ENCODE results near the gene EBI3. TPM values are rescaled to one million over a fixed set of nuclear protein-coding genes. Genes with fewer than 3 reads are reported as not detected.

EBI3 gene
- total and polyA plus RNA-seq, 12 donors: 0.44 to 18.0 (median 6.2) TPM

DNA sequence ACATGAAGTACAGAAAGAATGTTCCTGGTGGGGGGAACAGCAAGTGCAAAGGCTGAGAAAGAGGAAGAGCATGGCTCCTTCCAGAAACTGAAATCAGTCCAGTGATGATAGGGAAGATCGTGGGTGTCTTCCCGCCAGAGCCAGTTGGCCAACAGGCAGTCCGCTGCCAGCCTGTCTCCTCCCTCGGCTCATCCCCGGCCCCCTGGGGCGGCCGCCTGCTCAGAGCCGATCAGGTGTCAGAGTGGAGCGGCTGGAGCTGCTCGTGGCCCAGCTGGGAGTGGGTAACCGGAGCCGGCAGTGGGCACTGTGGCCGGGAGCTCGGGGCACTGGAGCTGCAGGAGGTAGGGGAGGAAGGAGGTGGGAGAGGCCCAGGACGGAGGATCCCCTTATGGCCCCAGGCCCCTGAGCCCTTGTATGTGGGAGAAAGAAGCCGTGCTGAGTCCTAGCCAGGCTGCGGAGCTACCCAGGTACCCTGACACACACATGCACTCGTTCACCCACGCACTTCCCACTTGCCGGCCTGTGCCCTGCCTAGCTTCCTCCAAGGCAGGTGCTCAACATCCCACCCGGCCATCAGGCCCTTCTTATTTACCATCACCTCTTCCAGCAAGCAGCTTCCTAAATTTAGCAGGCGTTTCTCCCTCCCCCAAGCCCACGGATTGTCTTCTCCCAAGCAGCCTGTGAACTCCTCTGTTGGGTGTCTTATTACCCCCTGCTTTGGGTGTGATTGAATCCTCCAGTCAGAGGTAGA, 45.2 kb upstream of the EBI3 start:
- peaks cover 13 to 20% of the 10 kb centered on the region in 2 donors for H3K4me1 ChIP-seq (replicated peaks in 1 of 2)
- H3K27me3 ChIP-seq: no peaks in the 10 kb centered on the region
- intact Hi-C loops (cut with DNase I): no loop called here
- DNase-seq: no peak
- H3K36me3 ChIP-seq (replicated peaks in 1 of 2): peaks cover 0 to 11% of the 10 kb centered on the region in 2 donors
- H3K27ac ChIP-seq: no peak overlapping the region
- WGBS, 4 donors: 40 to 43% (median 41%) methylated on average over 22 to 23 of the region's 23 CpGs
- no peak overlapping the region for H3K4me3 ChIP-seq
- H3K9me3 ChIP-seq (replicated peaks in 1 of 3): no peaks in the 10 kb centered on the region
- TF ChIP-seq POLR2A (IDR thresholded peaks at IDR 0.05): no peak
- TF ChIP-seq, protein P1, sequence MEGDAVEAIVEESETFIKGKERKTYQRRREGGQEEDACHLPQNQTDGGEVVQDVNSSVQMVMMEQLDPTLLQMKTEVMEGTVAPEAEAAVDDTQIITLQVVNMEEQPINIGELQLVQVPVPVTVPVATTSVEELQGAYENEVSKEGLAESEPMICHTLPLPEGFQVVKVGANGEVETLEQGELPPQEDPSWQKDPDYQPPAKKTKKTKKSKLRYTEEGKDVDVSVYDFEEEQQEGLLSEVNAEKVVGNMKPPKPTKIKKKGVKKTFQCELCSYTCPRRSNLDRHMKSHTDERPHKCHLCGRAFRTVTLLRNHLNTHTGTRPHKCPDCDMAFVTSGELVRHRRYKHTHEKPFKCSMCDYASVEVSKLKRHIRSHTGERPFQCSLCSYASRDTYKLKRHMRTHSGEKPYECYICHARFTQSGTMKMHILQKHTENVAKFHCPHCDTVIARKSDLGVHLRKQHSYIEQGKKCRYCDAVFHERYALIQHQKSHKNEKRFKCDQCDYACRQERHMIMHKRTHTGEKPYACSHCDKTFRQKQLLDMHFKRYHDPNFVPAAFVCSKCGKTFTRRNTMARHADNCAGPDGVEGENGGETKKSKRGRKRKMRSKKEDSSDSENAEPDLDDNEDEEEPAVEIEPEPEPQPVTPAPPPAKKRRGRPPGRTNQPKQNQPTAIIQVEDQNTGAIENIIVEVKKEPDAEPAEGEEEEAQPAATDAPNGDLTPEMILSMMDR (IDR thresholded peaks at IDR 0.05): no peak

DNA sequence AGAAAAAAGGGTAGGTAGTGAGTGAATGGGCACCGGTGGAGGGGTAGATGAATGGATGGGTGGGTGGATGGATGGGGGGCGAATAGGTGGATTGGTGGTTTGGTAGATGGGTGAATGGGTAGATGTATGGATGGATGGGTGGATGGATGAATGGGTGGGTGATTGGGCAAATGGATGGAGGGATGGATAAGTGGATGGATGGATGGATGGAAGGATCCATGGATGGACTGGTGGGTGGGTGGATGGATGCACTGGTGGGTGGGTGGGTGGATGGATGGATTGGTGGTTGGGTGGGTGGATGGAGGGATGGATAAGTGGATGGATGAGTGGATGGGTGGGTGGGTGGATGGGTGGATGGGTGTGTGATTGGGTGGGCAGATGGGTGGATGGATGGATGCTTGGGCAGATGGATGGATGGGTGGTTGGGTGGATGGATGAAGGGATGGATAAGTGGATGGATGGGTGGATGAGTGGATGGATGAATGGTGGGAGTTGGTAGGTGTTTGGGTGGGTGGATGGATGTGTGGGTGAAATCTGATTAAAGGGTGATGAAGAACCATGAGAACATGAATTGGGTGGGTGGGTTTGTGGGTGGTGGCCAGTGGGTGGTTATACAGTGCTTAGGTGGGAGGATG, 44.5 kb upstream of the EBI3 start:
- intact Hi-C loops (cut with DNase I): loop anchor here in 1 of 2 donors (5.0 kb wide), 1 partner anchor 33 kb away; the partner anchor contains the start of gene CREB3L3
- TF ChIP-seq, protein P1 (IDR thresholded peaks at IDR 0.05): no peak
- no peak for TF ChIP-seq POLR2A (IDR thresholded peaks at IDR 0.05)

DNA sequence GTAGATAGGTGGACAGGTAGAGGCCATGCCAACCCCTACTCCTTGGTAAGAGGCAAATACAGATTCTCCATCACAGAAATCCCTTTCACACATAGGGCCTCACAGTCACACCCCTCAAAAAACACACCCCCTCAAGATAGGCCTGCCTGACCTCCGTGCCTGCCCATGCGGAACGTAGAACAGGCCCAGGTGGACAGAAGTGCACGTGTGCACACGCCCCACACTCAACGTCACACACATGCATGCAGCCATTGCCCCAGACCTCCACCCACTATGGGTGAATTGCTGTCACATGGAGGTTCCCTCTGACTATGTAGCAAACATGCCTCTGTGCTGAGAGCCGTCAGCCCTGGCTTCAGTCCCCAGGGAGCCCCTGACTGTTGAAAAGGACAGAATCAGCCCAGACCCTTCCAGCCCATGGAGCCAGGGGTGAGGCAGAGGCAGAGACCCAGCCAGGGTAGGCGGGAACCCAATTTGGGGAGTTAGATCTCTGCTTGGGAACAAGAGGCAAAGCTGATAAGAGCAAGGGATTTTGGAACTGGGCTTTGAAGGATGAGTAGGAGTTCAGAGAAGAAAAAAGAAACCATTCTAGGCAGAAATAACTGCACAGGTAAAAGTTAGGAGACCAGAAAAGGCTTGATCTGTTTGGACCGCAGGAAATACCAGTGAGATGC, 43.8 kb upstream of the EBI3 start:
- intact Hi-C loops (cut with DNase I): loop anchor here in 1 of 2 donors (5.0 kb wide), 1 partner anchor 33 kb away; the partner anchor contains the start of gene CREB3L3
- Histone ChIP-seq H3K27ac (no peak overlapping the region), H3K4me3 (no peak overlapping the region), H3K4me1 (replicated peaks in 1 of 2) (peaks cover 13 to 20% of the 10 kb centered on the region in 2 donors), H3K27me3 (no peaks in the 10 kb centered on the region), H3K36me3 (replicated peaks in 1 of 2) (peaks cover 0 to under 1% of the 10 kb centered on the region in 2 donors), H3K9me3 (replicated peaks in 1 of 3) (no peaks in the 10 kb centered on the region)
- 52 to 73% (median 70%) methylated on average over 9 of the region's 9 CpGs for WGBS, 4 donors
- no peak for DNase-seq
- TF ChIP-seq POLR2A (IDR thresholded peaks at IDR 0.05): no peak
- TF ChIP-seq, protein P1 (IDR thresholded peaks at IDR 0.05): no peak

More for the DNA sequence above, 44.5 kb upstream of the EBI3 start:
- Histone ChIP-seq H3K9me3 (replicated peaks in 1 of 3) (no peaks in the 10 kb centered on the region), H3K4me1 (replicated peaks in 1 of 2) (peaks cover 13 to 20% of the 10 kb centered on the region in 2 donors), H3K27me3 (no peaks in the 10 kb centered on the region), H3K36me3 (replicated peaks in 1 of 2) (peaks cover 0 to 8% of the 10 kb centered on the region in 2 donors), H3K27ac (no peak overlapping the region), H3K4me3 (no peak overlapping the region)
- DNase-seq: no peak
- 82 to 97% (median 92%) methylated on average over 2 of the region's 2 CpGs for WGBS, 4 donors

Measured in adrenal gland (tissue), 12 donors.